Right lobe of liver (tissue), 6 donors: ENCODE measurements around the gene RNLS. TPM values are rescaled to one million over a fixed set of nuclear protein-coding genes. Genes with fewer than 3 reads are reported as not detected.

Source experiments
- ATAC-seq, 4 donors: fragments of 200-7000 bp; cut with Tn5 transposase; one replicate each; pipeline ENCODE4 v1.9.1; 2020; ENCODE audit warnings: mild to moderate bottlenecking in 4 of 4, moderate library complexity in 4 of 4
- DNase-seq, 3 donors: peaks; one replicate each; pipeline ENCODE4 v3.0.0-alpha.2; 2020
- H3K27ac ChIP-seq, 3 donors: fragments of 200-600 bp; one replicate each; pipeline ENCODE4 v1.8.0; 2022
- H3K27me3 ChIP-seq, 2 donors: fragments of 200-600 bp; one replicate each; pipeline ENCODE4 v1.8.0; 2022
- H3K36me3 ChIP-seq, 4 donors: fragments of 200-600 bp; sonication (generic) in 1 of 4; one replicate each; pipeline versions ENCODE4 v1.5.1 to v1.8.0; 2017 to 2022; ENCODE audit warnings: control low read depth in 1 of 4
- H3K4me1 ChIP-seq, 4 donors: fragments of 200-600 bp; sonication (generic) in 1 of 4; one replicate each; pipeline versions ENCODE4 v1.5.1 to v1.8.0; 2017 to 2022; ENCODE audit warnings: control low read depth in 1 of 4
- H3K4me3 ChIP-seq, 3 donors: fragments of 200-600 bp; one replicate each; pipeline ENCODE4 v1.8.0; 2022
- H3K9me3 ChIP-seq, 4 donors: fragments of 200-600 bp; sonication (generic) in 1 of 4; one replicate each; pipeline versions ENCODE4 v1.5.1 to v1.8.0; 2017 to 2022; ENCODE audit warnings: control low read depth in 1 of 4
- CTCF ChIP-seq, 4 donors: fragments of 200-600 bp in 3 of 4; fragments of 450-650 bp in 1 of 4; IDR thresholded peaks; one replicate each; pipeline versions ENCODE4 v1.5.1 to v1.8.0; 2016 to 2022; ENCODE audit warnings: antibody characterized with exemption in 4 of 4, mild to moderate bottlenecking in 2 of 4
- POLR2A ChIP-seq: fragments of 450-650 bp; IDR thresholded peaks from one replicate; pipeline ENCODE4 v1.6.1; 2017; ENCODE audit warnings: antibody characterized with exemption, mild to moderate bottlenecking
- WGBS: methylation state at CpG from one replicate; pipeline ENCODE4 v1.1.6; 2018; ENCODE audit warnings: low coverage, low lambda C conversion rate; ENCODE audit not compliant: insufficient coverage; ENCODE audit errors: missing lambda C conversion rate; 5-methylcytosine and 5-hydroxymethylcytosine counted together
- intact Hi-C, 2 donors: fragments of 100-400 bp; cut with DNase I; formaldehyde crosslinking; loops; one replicate each; pipeline versions ENCODE4 v1.11.2 to v1.14.1; 2022
- total RNA-seq, 6 experiments: library from RNA; depleted of rRNA in 2 of 6; stranded (reverse); fragments of >200 nt in 2 of 6; fragmentation: NEBNext Ultra II Directional in 3 of 6; extraction: Animal tissue kit (Norgen Biotek cat#: 25700) in 3 of 6; gene quantifications; one replicate each; pipeline versions ENCODE4 v1.1.0 to v1.2.4, GENCODE V29; 2016 to 2023
- donor health status: DM: no; HTN: yes; CAD: no.
- donor health status: DM: no; HTN: no; CAD: no.
- donor health status: DM: no; HTN: no; CAD: no.
- donor health status: DM: no; HTN: yes; CAD: no.
- donor health status: DM: no; HTN: yes; CAD: no.

The RNLS gene
- total RNA-seq, 6 experiments from 2014 or later: 5.9 to 10.5 (median 7.3) TPM

DNA sequence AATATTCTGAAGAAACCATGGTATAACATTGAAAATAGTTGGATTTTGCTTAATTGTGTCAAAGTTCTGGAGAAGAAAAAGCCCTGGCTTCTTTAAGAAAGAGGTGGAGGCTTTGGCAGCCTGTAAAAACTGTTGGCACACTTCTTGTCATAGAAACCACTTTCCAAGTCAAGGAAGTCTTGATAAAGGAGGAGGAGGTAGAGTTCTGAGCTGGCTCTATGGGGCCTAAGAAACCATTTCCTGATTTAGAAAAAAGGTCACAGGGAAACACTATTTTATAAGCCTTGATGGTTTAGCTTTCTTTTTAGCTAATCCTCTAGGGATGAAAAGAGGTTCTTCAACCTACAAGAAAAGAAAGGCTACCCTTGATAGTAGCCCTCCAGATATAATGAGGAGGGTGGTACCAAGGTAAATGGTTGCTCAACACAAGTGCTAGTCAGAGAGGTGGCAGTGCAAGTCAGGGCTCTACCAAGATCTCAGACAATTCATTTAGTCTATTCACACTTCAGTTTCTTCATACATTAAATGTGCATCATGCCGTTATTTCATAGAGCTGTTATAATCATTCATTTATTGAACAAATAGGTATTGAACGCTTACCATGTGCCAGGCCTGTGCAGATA is 346.9 kb downstream of the RNLS start:
- Histone ChIP-seq H3K4me1 (peaks cover 0 to 11% (median 4%) of the 10 kb centered on the region in 4 donors), H3K27me3 (no peaks in the 10 kb centered on the region), H3K4me3 (no peak overlapping the region), H3K27ac (no peak overlapping the region), H3K9me3 (no peaks in the 10 kb centered on the region), H3K36me3 (no peaks in the 10 kb centered on the region)
- TF ChIP-seq CTCF (IDR thresholded peaks at IDR 0.05) (no peak), POLR2A (no peak)
- no peak for DNase-seq
- WGBS: 94% methylated on average over 2 of the region's 2 CpGs
- intact Hi-C loops: no loop called here
- ATAC-seq: no peak

DNA sequence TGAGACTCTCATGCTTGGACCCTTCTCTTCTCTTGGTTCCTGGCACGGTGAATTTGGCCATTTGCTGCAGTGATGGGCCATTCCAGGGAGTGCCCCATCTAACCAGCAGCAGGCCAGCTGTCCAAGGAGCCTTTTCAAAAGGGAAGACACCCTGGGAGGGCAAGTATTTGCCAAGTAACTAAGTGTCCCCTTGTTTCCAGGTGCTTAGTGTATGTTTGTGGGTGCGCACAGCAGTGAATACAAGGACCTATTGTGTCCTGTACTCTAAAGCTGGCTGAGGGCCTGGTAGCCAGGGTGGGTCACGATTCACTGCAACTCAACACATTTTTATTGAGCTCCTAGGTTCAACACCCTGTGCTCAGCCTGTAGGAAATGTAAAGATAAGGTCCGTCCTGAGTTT is 348.8 kb downstream of the RNLS start:
- Histone ChIP-seq H3K27me3 (no peaks in the 10 kb centered on the region), H3K36me3 (no peaks in the 10 kb centered on the region), H3K4me1 (peaks cover 0 to 6% (median 2%) of the 10 kb centered on the region in 4 donors), H3K4me3 (no peak overlapping the region), H3K27ac (no peak overlapping the region), H3K9me3 (no peaks in the 10 kb centered on the region)
- TF ChIP-seq POLR2A (no peak), CTCF (IDR thresholded peaks at IDR 0.05) (no peak)
- 68% methylated on average over 3 of the region's 4 CpGs for WGBS
- no peak for DNase-seq
- ATAC-seq: no peak
- intact Hi-C loops: no loop called here

GRCh38 chr10:88233870-88234269 is 349.2 kb downstream of the RNLS start:
- Histone ChIP-seq H3K27me3 (no peaks in the 10 kb centered on the region), H3K36me3 (no peaks in the 10 kb centered on the region), H3K9me3 (no peaks in the 10 kb centered on the region), H3K27ac (no peak overlapping the region), H3K4me1 (peaks cover 0 to 2% (median 0%) of the 10 kb centered on the region in 4 donors), H3K4me3 (no peak overlapping the region)
- no peak for ATAC-seq
- WGBS: 45% methylated on average over 3 of the region's 6 CpGs
- TF ChIP-seq POLR2A: no peak
- TF ChIP-seq CTCF (IDR thresholded peaks at IDR 0.05): no peak
- intact Hi-C loops: no loop called here
- DNase-seq: no peak

DNA sequence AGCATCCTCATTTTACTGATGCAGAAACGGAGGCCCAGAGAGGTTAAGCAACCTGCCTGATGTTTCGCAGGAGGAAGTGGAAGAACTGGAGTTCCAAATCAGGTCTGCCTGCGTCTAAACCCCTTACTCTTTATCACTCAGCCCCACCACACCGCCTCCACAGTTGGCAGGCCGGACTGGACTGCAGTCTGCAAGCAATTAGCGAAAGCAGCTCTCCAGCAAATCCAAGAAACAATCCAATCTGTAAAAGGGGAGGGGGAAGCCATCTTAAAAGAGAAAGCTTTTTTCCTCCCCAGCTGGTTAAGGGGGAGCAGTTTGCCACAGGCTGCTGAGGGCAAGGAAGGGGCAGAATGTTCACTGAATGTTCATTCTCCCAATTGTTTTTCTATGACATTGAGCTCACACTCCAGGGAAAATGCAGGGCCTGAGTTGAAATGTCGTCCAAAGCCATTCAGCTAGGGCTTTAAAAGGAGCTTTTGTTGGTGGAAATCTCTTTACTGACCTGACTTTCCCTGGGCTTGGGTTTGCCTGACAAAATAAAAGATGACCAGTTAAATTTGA is 350.1 kb downstream of the RNLS start:
- TF ChIP-seq POLR2A (no peak), CTCF (IDR thresholded peaks at IDR 0.05) (no peak)
- no peak overlapping the region for H3K4me3 ChIP-seq
- WGBS: 92% methylated on average over 4 of the region's 7 CpGs
- H3K4me1 ChIP-seq: peaks cover 0 to 2% (median 0%) of the 10 kb centered on the region in 4 donors
- H3K27me3 ChIP-seq: no peaks in the 10 kb centered on the region
- intact Hi-C loops: no loop called here
- H3K27ac ChIP-seq: no peak overlapping the region
- H3K9me3 ChIP-seq: no peaks in the 10 kb centered on the region
- no peaks in the 10 kb centered on the region for H3K36me3 ChIP-seq
- no peak for ATAC-seq
- no peak for DNase-seq
